Panc1 (cell line): ENCODE data around the gene GCN1. TPM values are rescaled to one million over a fixed set of nuclear protein-coding genes. Genes with fewer than 3 reads are reported as not detected.

Experiments
- ATAC-seq: fragments of 200-7000 bp; cut with Tn5 transposase; 2 replicates; pipeline ENCODE4 v1.9.1; 2020; ENCODE audit warnings: mild to moderate bottlenecking, moderate library complexity
- BruUV-seq: library from RNA; stranded (reverse); fragments of 400-500 nt; replicated peaks from 2 replicates; lab custom pipeline; 2021; lab: Mats Ljungman, UMichigan
- CTCF ChIA-PET: fragments of 300-600 bp; sonication (Branson Sonifier 250); formaldehyde crosslinking; loops from one replicate; lab custom pipeline; 2022; ENCODE audit warnings: antibody characterized with exemption; lab: Charles Lee
- POLR2A ChIA-PET: fragments of 300-600 bp; sonication (Branson Sonifier 250); formaldehyde crosslinking; loops from one replicate; lab custom pipeline; 2022; ENCODE audit warnings: antibody characterized with exemption; lab: Charles Lee
- DNase-seq: peaks from one replicate; pipeline ENCODE4 v3.0.0-alpha.2; 2010; ENCODE audit warnings: low read depth, low spot score
- H3K27ac ChIP-seq: 2 replicates; pipeline ENCODE4 v1.5.1; 2011; ENCODE audit warnings: mild to moderate bottlenecking, low read length, inconsistent platforms
- H3K27me3 ChIP-seq: fragments of 200-500 bp; sonication (Bioruptor generic); 2 replicates; pipeline ENCODE4 v1.6.0; 2014; ENCODE audit warnings: low read length, inconsistent platforms; ENCODE audit not compliant: control insufficient read depth, insufficient read depth
- H3K36me3 ChIP-seq: fragments of 200-500 bp; sonication (Bioruptor generic); 2 replicates; pipeline ENCODE4 v1.5.1; 2014; ENCODE audit warnings: inconsistent platforms, mild to moderate bottlenecking, low read length, moderate library complexity; ENCODE audit not compliant: control insufficient read depth, insufficient read depth
- H3K4me1 ChIP-seq: 2 replicates; pipeline ENCODE4 v1.5.1; 2011; ENCODE audit warnings: inconsistent platforms, mild to moderate bottlenecking, low read length, moderate library complexity; ENCODE audit not compliant: control insufficient read depth, insufficient read depth
- H3K4me3 ChIP-seq, 2 experiments: 2 replicates each; pipeline ENCODE4 v1.5.1; 2011 to 2012; ENCODE audit warnings: low read depth in 2 of 2, low read length in 2 of 2, mild to moderate bottlenecking in 2 of 2, inconsistent platforms in 1 of 2, moderate library complexity in 1 of 2
- H3K9me3 ChIP-seq: fragments of 200-500 bp; sonication (Bioruptor generic); 2 replicates; pipeline ENCODE4 v1.5.1; 2014; ENCODE audit warnings: low read depth, mild to moderate bottlenecking, inconsistent platforms, low read length, moderate library complexity; ENCODE audit not compliant: control insufficient read depth, insufficient read depth
- CTCF ChIP-seq: fragments of 450-650 bp; IDR thresholded peaks from 2 replicates; pipeline ENCODE4 v1.5.1; 2017; ENCODE audit warnings: mild to moderate bottlenecking
- POLR2AphosphoS5 ChIP-seq: IDR thresholded peaks from 2 replicates; pipeline ENCODE4 v1.6.1; 2012; ENCODE audit warnings: mild to moderate bottlenecking, low read depth, low read length, moderate library complexity
- REST ChIP-seq, 2 experiments: IDR thresholded peaks; 2 replicates each; pipeline ENCODE4 v1.6.1; 2011 to 2012; ENCODE audit warnings: low read depth in 2 of 2, control low read depth in 1 of 2, low read length in 1 of 2, mild to moderate bottlenecking in 1 of 2, moderate library complexity in 1 of 2; ENCODE audit not compliant: insufficient read depth in 1 of 2
- SIN3A ChIP-seq: IDR thresholded peaks from 2 replicates; pipeline ENCODE4 v1.6.1; 2012; ENCODE audit warnings: low read depth, mild to moderate bottlenecking, low read length, moderate library complexity, borderline replicate concordance; ENCODE audit not compliant: insufficient read depth
- TCF7L2 ChIP-seq: IDR thresholded peaks from 2 replicates; pipeline ENCODE4 v1.6.1; 2011; ENCODE audit warnings: mild to moderate bottlenecking, low read depth, low read length, inconsistent platforms
- in situ Hi-C: cut with HindIII; loops from 2 replicates; pipeline ENCODE4 v1.10.0; 2016; ENCODE audit warnings: low sequenced_read_pairs, low pct_unique_long_range_greater_than_20kb
- intact Hi-C: fragments of 100-400 bp; cut with micrococcal nuclease; formaldehyde crosslinking; loops from one replicate; pipeline ENCODE4 v1.10.0; 2022; ENCODE audit not compliant: unreplicated experiment
- total RNA-seq: library from RNA; stranded (reverse); gene quantifications from one replicate; pipeline ENCODE4 v1.2.1, GENCODE V29; 2021; ENCODE audit not compliant: unreplicated experiment

GCN1 gene
- total RNA-seq, 1 experiment from 2014 or later: 175 TPM

DNA sequence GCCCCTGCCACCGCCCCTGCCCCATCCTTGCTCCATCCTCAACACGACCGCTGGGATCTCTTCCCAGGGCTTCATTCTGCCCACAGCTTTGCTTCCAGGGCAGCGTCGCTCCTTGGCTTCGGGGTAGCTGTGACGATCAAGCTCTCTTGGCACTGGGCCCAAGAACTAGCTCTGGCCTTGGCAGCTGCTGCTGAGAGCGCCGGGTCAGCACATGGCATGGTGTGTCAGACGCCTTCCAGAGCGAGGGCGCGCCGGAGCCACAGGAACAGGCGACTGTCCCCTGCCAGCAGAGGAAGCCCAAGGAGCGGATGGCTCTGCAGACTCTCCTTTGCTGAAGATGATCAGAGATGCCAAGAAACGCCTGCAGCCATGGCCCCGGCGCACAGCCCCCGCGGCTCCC, 93.9 kb downstream of the GCN1 start:
- TF ChIP-seq SIN3A (no peak), CTCF (no peak), REST (IDR thresholded peaks at IDR 0.05; ENCODE audit: insufficient read depth in 1 of 2, low read depth in 2 of 2, low read length in 1 of 2) (no peak), POLR2AphosphoS5 (no peak), TCF7L2 (no peak)
- ChIA-PET CTCF (interaction anchor here (0.6 kb wide), 1 partner anchor 93 kb away, joined by 10 read pairs; no protein-coding TSS in a partner anchor), POLR2A (no interaction called here)
- in situ Hi-C loops: no loop called here
- no peak for DNase-seq
- H3K36me3 ChIP-seq: no peaks in the 10 kb centered on the region; the same call in 1 of the 2 replicates
- no peak overlapping the region for H3K4me3 ChIP-seq
- no peak for ATAC-seq
- no peaks in the 10 kb centered on the region for H3K4me1 ChIP-seq
- no peaks in the 10 kb centered on the region for H3K9me3 ChIP-seq
- no peak overlapping the region for H3K27ac ChIP-seq
- intact Hi-C loops: no loop called here
- H3K27me3 ChIP-seq: no peaks in the 10 kb centered on the region
- BruUV-seq: no TSS peak

GRCh38 chr12:120099738-120100137, 94.8 kb downstream of the GCN1 start:
- no peak for ATAC-seq
- no peaks in the 10 kb centered on the region; the same call in 1 of the 2 replicates for H3K4me1 ChIP-seq
- BruUV-seq: no TSS peak
- DNase-seq: no peak
- no peak for TF ChIP-seq POLR2AphosphoS5
- no peak for TF ChIP-seq CTCF
- no peak for TF ChIP-seq TCF7L2
- no peak for TF ChIP-seq REST (IDR thresholded peaks at IDR 0.05; ENCODE audit: insufficient read depth in 1 of 2, low read depth in 2 of 2, low read length in 1 of 2)
- no peak for TF ChIP-seq SIN3A
- ChIA-PET CTCF (interaction anchor here (0.6 kb wide), 1 partner anchor 92 kb away, joined by 10 read pairs; no protein-coding TSS in a partner anchor), POLR2A (no interaction called here)
- H3K27me3 ChIP-seq: no peaks in the 10 kb centered on the region
- intact Hi-C loops (no loop called here), in situ Hi-C loops (no loop called here)
- no peaks in the 10 kb centered on the region; the same call in 1 of the 2 replicates for H3K36me3 ChIP-seq
- no peaks in the 10 kb centered on the region for H3K9me3 ChIP-seq
- no peak overlapping the region for H3K4me3 ChIP-seq
- no peak overlapping the region for H3K27ac ChIP-seq
